ENCODE data around the gene GSG1L2. TPM values are rescaled to one million over a fixed set of nuclear protein-coding genes. Genes with fewer than 3 reads are reported as not detected.

Gene GSG1L2
- total and polyA plus RNA-seq, 5 experiments from 2014 or later = not detected

- DNase-seq (no peak), ATAC-seq (no peak)
- H3K27me3 Mint-ChIP-seq = peaks cover 6 to 39% (median 28%) of the 10 kb centered on the region in 5 donors
- POLR2A ChIA-PET = no interaction called here
- H3K9me3 Mint-ChIP-seq = peaks cover 0 to 1% (median 0%) of the 10 kb centered on the region in 9 donors
- no peak overlapping the region for H3K27ac Mint-ChIP-seq
- no peaks in the 10 kb centered on the region for H3K4me1 Mint-ChIP-seq
- H3K4me3 Mint-ChIP-seq = no peak overlapping the region
- H3K36me3 Mint-ChIP-seq = no peaks in the 10 kb centered on the region
Observed at GRCh38 chr17:9842057-9842758, 20.3 kb upstream of the GSG1L2 start.

- Mint-ChIP-seq H3K4me3 (no peak overlapping the region), H3K27ac (no peak overlapping the region), H3K4me1 (no peaks in the 10 kb centered on the region), H3K36me3 (no peaks in the 10 kb centered on the region), H3K27me3 (peaks cover 4 to 39% (median 26%) of the 10 kb centered on the region in 5 donors), H3K9me3 (peaks cover 0 to 1% (median 0%) of the 10 kb centered on the region in 9 donors)
- POLR2A ChIA-PET = no interaction called here
- DNase-seq (no peak), ATAC-seq (no peak)
Observed at GRCh38 chr17:9839433-9839832, 17.6 kb upstream of the GSG1L2 start.

GRCh38 chr17:9837551-9838471 is 15.9 kb upstream of the GSG1L2 start:
- Mint-ChIP-seq H3K4me3 (no peak overlapping the region), H3K27ac (no peak overlapping the region), H3K27me3 (peaks cover 4 to 29% (median 17%) of the 10 kb centered on the region in 5 donors), H3K36me3 (no peaks in the 10 kb centered on the region), H3K9me3 (no peaks in the 10 kb centered on the region), H3K4me1 (no peaks in the 10 kb centered on the region)
- POLR2A ChIA-PET = no interaction called here
- DNase-seq = no peak
- no peak for ATAC-seq

GRCh38 chr17:9833922-9834321 is 12.0 kb upstream of the GSG1L2 start:
- POLR2A ChIA-PET = no interaction called here
- H3K4me1 Mint-ChIP-seq = no peaks in the 10 kb centered on the region
- DNase-seq (no peak), ATAC-seq (no peak)
- H3K27me3 Mint-ChIP-seq = peaks cover 2 to 16% (median 11%) of the 10 kb centered on the region in 5 donors
- no peak overlapping the region for H3K4me3 Mint-ChIP-seq
- H3K36me3 Mint-ChIP-seq = no peaks in the 10 kb centered on the region
- no peaks in the 10 kb centered on the region for H3K9me3 Mint-ChIP-seq
- H3K27ac Mint-ChIP-seq = no peak overlapping the region

GRCh38 chr17:9830711-9831110 is 8.8 kb upstream of the GSG1L2 start:
- H3K27me3 Mint-ChIP-seq = peaks cover 5 to 13% (median 6%) of the 10 kb centered on the region in 5 donors

GRCh38 chr17:9829343-9829742 is 7.5 kb upstream of the GSG1L2 start:
- POLR2A ChIA-PET = no interaction called here
- Mint-ChIP-seq H3K4me3 (no peak overlapping the region), H3K27me3 (peaks cover 7 to 21% (median 11%) of the 10 kb centered on the region in 5 donors), H3K4me1 (no peaks in the 10 kb centered on the region), H3K27ac (no peak overlapping the region), H3K9me3 (no peaks in the 10 kb centered on the region), H3K36me3 (no peaks in the 10 kb centered on the region)
- no peak for DNase-seq
- no peak for ATAC-seq

More at GRCh38 chr17:9830711-9831110, 8.8 kb upstream of the GSG1L2 start:
- POLR2A ChIA-PET = no interaction called here
- ATAC-seq (no peak), DNase-seq (no peak)
- no peaks in the 10 kb centered on the region for H3K36me3 Mint-ChIP-seq
- H3K27ac Mint-ChIP-seq = no peak overlapping the region
- no peak overlapping the region for H3K4me3 Mint-ChIP-seq
- H3K9me3 Mint-ChIP-seq = no peaks in the 10 kb centered on the region
- no peaks in the 10 kb centered on the region for H3K4me1 Mint-ChIP-seq

- no peak overlapping the region for H3K4me3 Mint-ChIP-seq
- no peak for DNase-seq
- no peak for ATAC-seq
- peaks cover 7 to 23% (median 12%) of the 10 kb centered on the region in 5 donors for H3K27me3 Mint-ChIP-seq
- H3K4me1 Mint-ChIP-seq = no peaks in the 10 kb centered on the region
- no peaks in the 10 kb centered on the region for H3K36me3 Mint-ChIP-seq
- H3K27ac Mint-ChIP-seq = no peak overlapping the region
- H3K9me3 Mint-ChIP-seq = no peaks in the 10 kb centered on the region
- POLR2A ChIA-PET = no interaction called here
Observed at GRCh38 chr17:9828296-9829295, 6.7 kb upstream of the GSG1L2 start.

- Mint-ChIP-seq H3K27me3 (peaks cover 9 to 40% (median 15%) of the 10 kb centered on the region in 5 donors), H3K4me3 (no peak within 1 kb of the TSS), H3K4me1 (no peaks in the 10 kb centered on the region), H3K36me3 (no peaks in the 10 kb centered on the region), H3K27ac (no peak within 1 kb of the TSS), H3K9me3 (peaks cover 0 to 5% (median 0%) of the 10 kb centered on the region in 9 donors)
- ATAC-seq (no peak), DNase-seq (no peak)
- POLR2A ChIA-PET = no interaction called here
Observed at GRCh38 chr17:9825641-9826150, 3.8 kb upstream of the GSG1L2 start, which contains the start of gene GLP2R. GLP2R (plus strand) TSS chr17:9825924; CDS start chr17:9826064, 140 bp downstream.

- H3K27ac Mint-ChIP-seq = no peak overlapping the region
- peaks cover 9 to 40% (median 16%) of the 10 kb centered on the region in 5 donors for H3K27me3 Mint-ChIP-seq
- POLR2A ChIA-PET = no interaction called here
- no peak for ATAC-seq
- no peak for DNase-seq
- no peak overlapping the region for H3K4me3 Mint-ChIP-seq
- no peaks in the 10 kb centered on the region for H3K36me3 Mint-ChIP-seq
- H3K9me3 Mint-ChIP-seq = peaks cover 0 to 5% (median 0%) of the 10 kb centered on the region in 9 donors
- no peaks in the 10 kb centered on the region for H3K4me1 Mint-ChIP-seq
Observed at GRCh38 chr17:9824797-9825338, 3.0 kb upstream of the GSG1L2 start.

- no peaks in the 10 kb centered on the region for H3K36me3 Mint-ChIP-seq
- no peak overlapping the region for H3K27ac Mint-ChIP-seq
- no peaks in the 10 kb centered on the region for H3K4me1 Mint-ChIP-seq
- POLR2A ChIA-PET = no interaction called here
- peaks cover 12 to 43% (median 18%) of the 10 kb centered on the region in 5 donors for H3K27me3 Mint-ChIP-seq
- DNase-seq (no peak), ATAC-seq (no peak)
- no peak overlapping the region for H3K4me3 Mint-ChIP-seq
- peaks cover 0 to 5% (median 0%) of the 10 kb centered on the region in 9 donors for H3K9me3 Mint-ChIP-seq
Observed at GRCh38 chr17:9824094-9824493, 2.2 kb upstream of the GSG1L2 start.

GRCh38 chr17:9820448-9820847 is 1.4 kb downstream of the GSG1L2 start:
- POLR2A ChIA-PET = no interaction called here
- peaks cover 8 to 35% (median 18%) of the 10 kb centered on the region in 5 donors for H3K27me3 Mint-ChIP-seq
- H3K36me3 Mint-ChIP-seq = no peaks in the 10 kb centered on the region
- H3K9me3 Mint-ChIP-seq = peaks cover 0 to 5% (median 0%) of the 10 kb centered on the region in 9 donors
- no peak overlapping the region for H3K27ac Mint-ChIP-seq
- no peak for DNase-seq
- H3K4me1 Mint-ChIP-seq = no peaks in the 10 kb centered on the region
- no peak overlapping the region for H3K4me3 Mint-ChIP-seq
- ATAC-seq = no peak

GRCh38 chr17:9818760-9819159 is 3.1 kb downstream of the GSG1L2 start:
- Mint-ChIP-seq H3K4me3 (no peak overlapping the region), H3K36me3 (no peaks in the 10 kb centered on the region), H3K27ac (no peak overlapping the region), H3K4me1 (no peaks in the 10 kb centered on the region), H3K9me3 (peaks cover 0 to 5% (median 0%) of the 10 kb centered on the region in 9 donors), H3K27me3 (peaks cover 4 to 29% (median 18%) of the 10 kb centered on the region in 5 donors)
- DNase-seq = no peak
- POLR2A ChIA-PET = no interaction called here
- ATAC-seq = no peak

Data from naive thymus-derived CD8-positive, alpha-beta T cell (primary cell).